Cardiac muscle cell (in vitro differentiated cells and primary cell): ENCODE data around the gene RNASEH2A. TPM values are rescaled to one million over a fixed set of nuclear protein-coding genes. Genes with fewer than 3 reads are reported as not detected.
"Not testable (repeated sequence)": the region's sequence is repeated elsewhere in the genome, so short reads cannot be mapped to it uniquely, and the experiment has no call there.

Experiments used
- DNase-seq, 2 donors: peaks; one replicate each; pipeline versions ENCODE4 v3.0.0 to v3.0.0-alpha.2; 2010 to 2017; ENCODE audit warnings: low read depth in 1 of 2, low spot score in 1 of 2
- H3K27ac ChIP-seq: fragments of 200-600 bp; sonication (generic); 2 replicates; pipeline ENCODE4 v1.5.1; 2016
- H3K27me3 ChIP-seq: fragments of 200-600 bp; sonication (generic); 2 replicates; pipeline ENCODE4 v1.6.0; 2016; ENCODE audit warnings: control low read depth
- H3K36me3 ChIP-seq: fragments of 200-600 bp; sonication (generic); 2 replicates; pipeline ENCODE4 v1.5.1; 2016; ENCODE audit warnings: control low read depth
- H3K4me1 ChIP-seq: fragments of 200-600 bp; sonication (generic); 2 replicates; pipeline ENCODE4 v1.8.1; 2017; ENCODE audit warnings: low read depth, mild to moderate bottlenecking, mixed run types
- H3K4me3 ChIP-seq: fragments of 200-600 bp; sonication (generic); 2 replicates; pipeline ENCODE4 v1.5.1; 2016; ENCODE audit warnings: mild to moderate bottlenecking
- H3K9me3 ChIP-seq: fragments of 200-600 bp; sonication (generic); 2 replicates; pipeline ENCODE4 v1.5.1; 2017; ENCODE audit warnings: low read depth, mild to moderate bottlenecking, control low read depth
- CTCF ChIP-seq: IDR thresholded peaks from 2 replicates; pipeline ENCODE4 v1.5.1; 2012; ENCODE audit warnings: low read depth, mild to moderate bottlenecking, low read length
- polyA plus RNA-seq: library from polyadenylated mRNA; unstranded; fragments of >200 nt; fragmentation: Nextera tagmentation; extraction: Ambion mirVana; gene quantifications from 2 replicates; pipeline ENCODE4 v1.2.1, GENCODE V29; 2016
- total RNA-seq: library from RNA; depleted of rRNA; stranded (reverse); fragments of >200 nt; gene quantifications from 2 replicates; pipeline ENCODE4 v1.2.3, GENCODE V29; 2016

RNASEH2A gene
- total and polyA plus RNA-seq, 2 experiments from 2014 or later, result 29.0 to 40.4 TPM

- no peak overlapping the region for H3K27ac ChIP-seq
- no peaks in the 10 kb centered on the region for H3K9me3 ChIP-seq
- H3K4me1 ChIP-seq, result peaks cover 6% of the 10 kb centered on the region
- DNase-seq, result no peak
- peaks cover 10% of the 10 kb centered on the region for H3K36me3 ChIP-seq
- H3K27me3 ChIP-seq, result no peaks in the 10 kb centered on the region
- H3K4me3 ChIP-seq, result no peak overlapping the region
- no peak for TF ChIP-seq CTCF
Observed at GRCh38 chr19:12804051-12804450, 2.3 kb upstream of the RNASEH2A start.

- no peak overlapping the region for H3K4me3 ChIP-seq
- H3K36me3 ChIP-seq, result peaks cover 3% of the 10 kb centered on the region
- H3K4me1 ChIP-seq, result no peaks in the 10 kb centered on the region
- H3K27me3 ChIP-seq, result no peaks in the 10 kb centered on the region
- TF ChIP-seq CTCF, result no peak
- DNase-seq, result no peak
- H3K27ac ChIP-seq, result no peak overlapping the region
- no peaks in the 10 kb centered on the region for H3K9me3 ChIP-seq
Observed at GRCh38 chr19:12815088-12815487, 8.7 kb downstream of the RNASEH2A start.

GRCh38 chr19:12817188-12817587 is 10.8 kb downstream of the RNASEH2A start:
- H3K27ac ChIP-seq, H3K36me3 ChIP-seq, H3K27me3 ChIP-seq, H3K9me3 ChIP-seq, H3K4me3 ChIP-seq, DNase-seq, H3K4me1 ChIP-seq: not testable (repeated sequence)

- H3K9me3 ChIP-seq, H3K27me3 ChIP-seq, H3K4me3 ChIP-seq, DNase-seq, H3K36me3 ChIP-seq, H3K4me1 ChIP-seq, H3K27ac ChIP-seq: not testable (repeated sequence)
Observed at GRCh38 chr19:12817810-12818209, 11.4 kb downstream of the RNASEH2A start.

- TF ChIP-seq CTCF, result no peak
- DNase-seq, result no peak
- H3K27me3 ChIP-seq, result no peaks in the 10 kb centered on the region
- no peak overlapping the region for H3K4me3 ChIP-seq
- no peak overlapping the region for H3K27ac ChIP-seq
- H3K4me1 ChIP-seq, result no peaks in the 10 kb centered on the region
- H3K9me3 ChIP-seq, result no peaks in the 10 kb centered on the region
- H3K36me3 ChIP-seq, result no peaks in the 10 kb centered on the region
Observed at GRCh38 chr19:12821761-12822160, 15.4 kb downstream of the RNASEH2A start.

GRCh38 chr19:12825254-12826131 is 19.1 kb downstream of the RNASEH2A start:
- H3K27ac ChIP-seq, result no peak overlapping the region

More at GRCh38 chr19:12825254-12826131, 19.1 kb downstream of the RNASEH2A start:
- peak; percentile 42 for TF ChIP-seq CTCF
- DNase-seq, result peak; percentile 73 to 76
- peaks cover 1% of the 10 kb centered on the region for H3K27me3 ChIP-seq
- H3K4me3 ChIP-seq, result no peak overlapping the region
- no peaks in the 10 kb centered on the region for H3K4me1 ChIP-seq
- H3K36me3 ChIP-seq, result no peaks in the 10 kb centered on the region
- no peaks in the 10 kb centered on the region for H3K9me3 ChIP-seq
